SK-N-MC (cell line): ENCODE measurements around the gene EXT2.
A peak's percentile ranks its signal among the peaks of the same experiment; 100 is the strongest.

Experiments used
- DNase-seq: peaks from one replicate; pipeline ENCODE4 v3.0.0-alpha.2; 2011; ENCODE audit warnings: low read depth, low spot score
- H3K27ac ChIP-seq: fragments of 200-600 bp; sonication (generic); 2 replicates; pipeline ENCODE4 v1.5.1; 2016; ENCODE audit warnings: mixed run types
- H3K36me3 ChIP-seq: fragments of 200-600 bp; sonication (generic); 2 replicates; pipeline ENCODE4 v1.6.1; 2017; ENCODE audit warnings: antibody characterized with exemption, low read length, mixed read lengths; ENCODE audit not compliant: insufficient read depth
- H3K4me3 ChIP-seq: fragments of 200-600 bp; sonication (generic); 2 replicates; pipeline ENCODE4 v1.5.1; 2016
- H3K9ac ChIP-seq: fragments of 200-600 bp; sonication (generic); 2 replicates; pipeline ENCODE4 v1.8.0; 2017; ENCODE audit warnings: mixed run types, mixed read lengths; ENCODE audit not compliant: insufficient read length
- H3K9me3 ChIP-seq: fragments of 200-600 bp; sonication (generic); 2 replicates; pipeline ENCODE4 v1.6.1; 2017; ENCODE audit warnings: low read depth, mild to moderate bottlenecking, antibody characterized with exemption, low read length, moderate library complexity, mixed read lengths
- EZH2 ChIP-seq: fragments of 200-600 bp; sonication (generic); IDR thresholded peaks from one replicate; pipeline ENCODE4 v1.6.1; 2017; ENCODE audit warnings: antibody characterized with exemption
- FOXP2 ChIP-seq: optimal IDR thresholded peaks from 2 replicates; pipeline ENCODE3; 2011; ENCODE audit warnings: mild to moderate bottlenecking, moderate library complexity; ENCODE audit not compliant: insufficient read depth; ENCODE audit errors: extremely low read length, control extremely low read depth
- POLR2AphosphoS5 ChIP-seq: IDR thresholded peaks from 2 replicates; pipeline ENCODE4 v1.6.1; 2012; ENCODE audit warnings: mild to moderate bottlenecking, low read depth, low read length, borderline replicate concordance

Gene EXT2

DNA sequence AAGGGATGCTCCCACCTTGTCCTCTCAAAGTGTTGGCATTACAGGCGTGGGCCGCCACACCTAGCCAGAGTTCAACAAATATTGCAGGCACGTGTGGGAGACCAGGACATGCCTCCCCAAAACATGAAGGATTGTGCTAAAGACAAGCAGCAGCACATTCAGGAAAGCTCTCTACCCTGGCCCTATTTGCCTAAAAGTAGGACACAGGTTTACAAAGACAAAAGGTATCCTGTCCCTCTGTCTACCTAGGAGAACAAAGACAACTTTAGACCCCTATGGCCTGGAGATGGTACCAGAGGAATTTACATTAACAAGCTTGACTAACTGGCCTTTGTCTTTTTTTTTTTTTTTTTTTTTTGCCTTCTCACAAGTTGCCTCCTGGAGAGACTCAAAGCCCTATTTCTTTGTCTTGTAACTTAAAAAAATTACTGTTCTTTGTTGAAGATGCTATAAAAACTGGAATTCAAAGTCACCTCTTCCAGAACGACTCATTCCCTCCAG lies 30.3 kb upstream of the EXT2 start:
- TF ChIP-seq EZH2 (no peak), POLR2AphosphoS5 (no peak), FOXP2 (no peak)
- Histone ChIP-seq H3K36me3 (no peaks in the 10 kb centered on the region), H3K9ac (no peak overlapping the region), H3K27ac (no peak overlapping the region), H3K9me3 (no peaks in the 10 kb centered on the region), H3K4me3 (no peak overlapping the region; the same call in 1 of the 2 replicates)
- no peak for DNase-seq

- no peaks in the 10 kb centered on the region for H3K9me3 ChIP-seq
- TF ChIP-seq FOXP2 (no peak), POLR2AphosphoS5 (peak; percentile 70; the same call in 1 of the 2 replicates), EZH2 (no peak)
Observed at GRCh38 chr11:44065841-44066731, 29.4 kb upstream of the EXT2 start, which contains the start of gene ACCS. TSS of gene ACCS (plus strand) at chr11:44066270. CDS start at chr11:44067628, 1,358 bp downstream.

GRCh38 chr11:44066732-44067141 lies 28.7 kb upstream of the EXT2 start:
- Histone ChIP-seq H3K9ac (peak overlapping the region; percentile 67), H3K27ac (peak overlapping the region; percentile 69), H3K36me3 (no peaks in the 10 kb centered on the region), H3K4me3 (peak overlapping the region; percentile 77), H3K9me3 (no peaks in the 10 kb centered on the region)
- no peak for TF ChIP-seq EZH2
- no peak for TF ChIP-seq POLR2AphosphoS5
- no peak for TF ChIP-seq FOXP2
- DNase-seq, result no peak

More at GRCh38 chr11:44065841-44066731, 29.4 kb upstream of the EXT2 start, which contains the start of gene ACCS:
- Histone ChIP-seq H3K9ac (peak within 1 kb of the TSS; percentile 67), H3K4me3 (peak within 1 kb of the TSS; percentile 77), H3K36me3 (no peaks in the 10 kb centered on the region), H3K27ac (peak within 1 kb of the TSS; percentile 69)
- no peak for DNase-seq

DNA sequence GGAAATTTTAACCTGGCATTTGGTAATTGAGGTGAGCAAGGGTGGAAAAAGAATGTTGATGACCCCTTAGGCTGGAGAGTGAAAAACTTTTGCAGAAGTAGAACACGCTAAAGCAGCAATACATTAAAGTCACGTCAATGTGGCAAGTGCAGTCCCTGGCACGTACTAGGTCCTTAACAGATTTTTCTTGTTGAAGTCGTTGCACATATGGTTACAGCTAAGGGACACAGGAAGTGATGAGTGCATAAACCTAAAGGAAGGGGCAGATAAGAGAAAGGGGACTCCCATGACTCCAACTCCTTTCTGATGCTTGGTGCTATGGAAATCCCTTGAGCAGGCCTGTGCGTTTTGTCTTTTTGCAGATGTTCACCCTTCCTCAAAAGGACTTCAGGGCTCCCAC lies 28.2 kb upstream of the EXT2 start:
- TF ChIP-seq POLR2AphosphoS5 (no peak), FOXP2 (no peak), EZH2 (no peak)
- no peak for DNase-seq
- H3K27ac ChIP-seq, result no peak overlapping the region
- H3K9ac ChIP-seq, result no peak overlapping the region
- no peaks in the 10 kb centered on the region for H3K36me3 ChIP-seq
- H3K4me3 ChIP-seq, result peak overlapping the region; percentile 77
- H3K9me3 ChIP-seq, result no peaks in the 10 kb centered on the region

- no peaks in the 10 kb centered on the region for H3K9me3 ChIP-seq
- no peak overlapping the region for H3K4me3 ChIP-seq
- no peak for DNase-seq
- H3K9ac ChIP-seq, result no peak overlapping the region
- no peaks in the 10 kb centered on the region for H3K36me3 ChIP-seq
- H3K27ac ChIP-seq, result no peak overlapping the region
- no peak for TF ChIP-seq EZH2
- no peak for TF ChIP-seq POLR2AphosphoS5
- TF ChIP-seq FOXP2, result no peak
Observed at GRCh38 chr11:44068180-44068579, 27.3 kb upstream of the EXT2 start.

DNA sequence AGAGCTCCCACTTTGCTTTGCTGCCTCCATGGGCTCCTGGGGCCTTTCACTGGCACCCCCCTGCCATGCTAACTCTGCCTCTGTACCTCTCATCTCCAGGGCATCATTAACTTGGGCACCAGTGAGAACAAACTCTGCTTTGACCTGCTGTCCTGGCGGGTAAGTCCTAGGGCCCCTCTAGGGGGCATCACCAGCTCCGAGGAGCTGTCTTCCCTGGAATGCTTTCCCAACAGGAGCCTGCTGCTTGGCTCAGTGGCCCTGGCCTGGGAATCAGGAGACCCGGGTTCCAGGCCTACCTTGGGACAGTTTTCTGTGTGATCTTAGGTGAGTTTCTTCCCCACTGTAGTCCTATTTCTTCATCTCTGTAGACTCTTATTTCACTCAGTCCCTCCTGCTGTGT lies 24.3 kb upstream of the EXT2 start:
- no peak overlapping the region for H3K27ac ChIP-seq
- H3K36me3 ChIP-seq, result no peaks in the 10 kb centered on the region
- no peak for DNase-seq
- TF ChIP-seq FOXP2 (no peak), POLR2AphosphoS5 (no peak), EZH2 (no peak)
- H3K9ac ChIP-seq, result no peak overlapping the region
- H3K9me3 ChIP-seq, result no peaks in the 10 kb centered on the region
- H3K4me3 ChIP-seq, result no peak overlapping the region

GRCh38 chr11:44072757-44073658 lies 22.5 kb upstream of the EXT2 start:
- Histone ChIP-seq H3K36me3 (no peaks in the 10 kb centered on the region), H3K9me3 (no peaks in the 10 kb centered on the region), H3K4me3 (no peak overlapping the region), H3K9ac (no peak overlapping the region), H3K27ac (no peak overlapping the region)
- DNase-seq, result no peak
- TF ChIP-seq POLR2AphosphoS5, result no peak
- no peak for TF ChIP-seq EZH2
- TF ChIP-seq FOXP2, result no peak

DNA sequence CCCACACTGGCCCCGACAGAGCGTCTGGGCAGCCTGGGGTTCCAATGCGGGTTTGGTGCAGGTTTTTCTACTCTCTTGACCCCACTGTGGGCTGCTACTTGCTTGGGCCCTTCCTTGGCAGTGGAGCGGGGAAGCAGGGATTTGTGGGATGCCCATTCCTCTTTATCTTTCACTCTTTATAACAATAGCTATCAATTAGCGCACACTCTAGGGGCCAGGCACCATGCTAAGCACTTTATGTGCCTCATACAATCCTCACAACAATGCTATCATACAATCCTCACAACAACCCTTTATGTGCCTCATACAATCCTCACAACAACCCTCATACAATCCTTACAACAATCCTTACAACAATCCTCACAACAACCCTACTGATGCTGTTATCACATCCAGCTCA lies 16.7 kb upstream of the EXT2 start:
- no peak overlapping the region for H3K4me3 ChIP-seq
- H3K9me3 ChIP-seq, result no peaks in the 10 kb centered on the region
- TF ChIP-seq POLR2AphosphoS5 (no peak), FOXP2 (no peak), EZH2 (no peak)

More for the DNA sequence above, 16.7 kb upstream of the EXT2 start:
- H3K9ac ChIP-seq, result no peak overlapping the region
- no peak for DNase-seq
- no peaks in the 10 kb centered on the region for H3K36me3 ChIP-seq
- H3K27ac ChIP-seq, result no peak overlapping the region
